Small intestine (tissue), 7 donors: ENCODE results near the gene TTC7B. TPM values are rescaled to one million over a fixed set of nuclear protein-coding genes. Genes with fewer than 3 reads are reported as not detected.

Experiments
- DNase-seq, 2 donors: peaks; one replicate each; pipeline versions ENCODE4 v3.0.0 to v3.0.0-alpha.2; 2013
- FAIRE-seq: peaks from 2 replicates; lab custom pipeline; 2012; peaks lifted over from hg19 to GRCh38; lab: Jason Lieb, UNC
- H3K27ac ChIP-seq, 3 donors: one replicate each; pipeline ENCODE4 v1.5.1; 2013; ENCODE audit warnings: low read length in 2 of 3, mild to moderate bottlenecking in 2 of 3, control low read depth in 1 of 3, inconsistent platforms in 1 of 3, low read depth in 1 of 3, moderate library complexity in 1 of 3
- H3K27me3 ChIP-seq, 3 donors: one replicate each; pipeline ENCODE4 v1.6.1; 2013; ENCODE audit warnings: low read length in 3 of 3, inconsistent platforms in 1 of 3; ENCODE audit not compliant: control insufficient read depth in 3 of 3, insufficient read depth in 3 of 3
- H3K36me3 ChIP-seq, 3 donors: one replicate each; pipeline ENCODE4 v1.6.1; 2013; ENCODE audit warnings: low read length in 3 of 3, inconsistent platforms in 1 of 3, low read depth in 1 of 3, mild to moderate bottlenecking in 1 of 3, moderate library complexity in 1 of 3; ENCODE audit not compliant: control insufficient read depth in 3 of 3, insufficient read depth in 2 of 3
- H3K4me1 ChIP-seq, 3 donors: one replicate each; pipeline ENCODE4 v1.6.1; 2013; ENCODE audit warnings: low read length in 2 of 3, inconsistent platforms in 1 of 3, low read depth in 1 of 3, mild to moderate bottlenecking in 1 of 3, moderate library complexity in 1 of 3; ENCODE audit not compliant: control insufficient read depth in 3 of 3, insufficient read depth in 2 of 3
- H3K4me3 ChIP-seq, 3 donors: one replicate each; pipeline ENCODE4 v1.5.1; 2013; ENCODE audit warnings: low read length in 3 of 3, control low read depth in 1 of 3, inconsistent platforms in 1 of 3, low read depth in 1 of 3, mild to moderate bottlenecking in 1 of 3, moderate library complexity in 1 of 3
- H3K9me3 ChIP-seq, 2 donors: one replicate each; pipeline ENCODE4 v1.6.1; 2013; ENCODE audit warnings: low read depth in 1 of 2, low read length in 1 of 2; ENCODE audit not compliant: control insufficient read depth in 2 of 2, insufficient read depth in 1 of 2
- WGBS, 3 donors: extraction: QIAGEN DNeasy Blood & Tissue Kit; methylation state at CpG; one replicate each; pipeline ENCODE4 v1.1.7; 2013; 5-methylcytosine and 5-hydroxymethylcytosine counted together
- polyA plus RNA-seq, 4 donors: library from polyadenylated mRNA; stranded (reverse) in 3 of 4; unstranded in 1 of 4; fragments of 200-250 nt in 3 of 4; fragments of 120-200 nt in 1 of 4; gene quantifications; one replicate each; pipeline versions ENCODE4 v1.2.1 to v1.2.3, GENCODE V29; 2013
- donor health status: healthy with polysubstance abuse.
- donor health status: control.
- donor health status: control.
- donor health status: Bipolar disorder and iron deficiency.
- donor health status: healthy.

Gene TTC7B
- polyA plus RNA-seq, 4 donors = 2.9 to 8.8 (median 4.3) TPM

DNA sequence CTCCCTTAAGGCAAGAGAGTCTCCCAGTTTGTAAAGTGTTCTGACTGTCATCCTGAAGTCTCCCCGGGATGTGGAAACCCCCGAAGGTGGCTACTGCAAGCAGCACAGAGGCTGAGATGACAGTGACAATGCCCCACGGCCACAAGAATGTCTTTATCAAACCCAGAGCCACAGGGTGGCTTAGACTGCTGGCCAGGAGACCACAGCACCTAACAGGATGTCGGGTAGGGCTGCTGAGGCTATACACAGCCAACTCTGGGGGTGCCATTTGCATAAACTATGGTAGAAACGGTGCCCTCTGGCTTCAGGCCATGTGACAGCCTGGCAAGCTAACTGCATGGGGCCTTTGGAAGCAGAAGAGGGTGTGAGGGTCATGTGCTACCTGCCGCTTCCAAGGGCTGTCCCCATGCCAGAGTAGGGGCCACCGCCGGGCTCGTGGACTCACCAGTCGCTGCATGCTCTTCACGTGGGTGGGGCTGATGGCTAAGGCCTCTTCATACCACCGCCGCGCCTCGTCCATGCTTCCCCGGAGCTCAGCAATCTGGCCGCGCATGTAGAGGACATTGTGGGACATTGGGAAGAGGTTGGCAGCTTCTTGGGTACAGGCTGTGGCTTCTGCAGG, 238.5 kb downstream of the TTC7B start:
- peaks cover 0 to 10% of the 10 kb centered on the region in 2 donors for H3K9me3 ChIP-seq
- H3K4me1 ChIP-seq = no peaks in the 10 kb centered on the region
- FAIRE-seq (no peak), DNase-seq (no peak)
- no peak overlapping the region for H3K4me3 ChIP-seq
- 87 to 90% (median 88%) methylated on average over 18 of the region's 18 CpGs for WGBS, 3 donors
- H3K27ac ChIP-seq = no peak overlapping the region
- no peaks in the 10 kb centered on the region for H3K27me3 ChIP-seq
- H3K36me3 ChIP-seq = peaks cover 0 to 18% (median 0%) of the 10 kb centered on the region in 3 donors

DNA sequence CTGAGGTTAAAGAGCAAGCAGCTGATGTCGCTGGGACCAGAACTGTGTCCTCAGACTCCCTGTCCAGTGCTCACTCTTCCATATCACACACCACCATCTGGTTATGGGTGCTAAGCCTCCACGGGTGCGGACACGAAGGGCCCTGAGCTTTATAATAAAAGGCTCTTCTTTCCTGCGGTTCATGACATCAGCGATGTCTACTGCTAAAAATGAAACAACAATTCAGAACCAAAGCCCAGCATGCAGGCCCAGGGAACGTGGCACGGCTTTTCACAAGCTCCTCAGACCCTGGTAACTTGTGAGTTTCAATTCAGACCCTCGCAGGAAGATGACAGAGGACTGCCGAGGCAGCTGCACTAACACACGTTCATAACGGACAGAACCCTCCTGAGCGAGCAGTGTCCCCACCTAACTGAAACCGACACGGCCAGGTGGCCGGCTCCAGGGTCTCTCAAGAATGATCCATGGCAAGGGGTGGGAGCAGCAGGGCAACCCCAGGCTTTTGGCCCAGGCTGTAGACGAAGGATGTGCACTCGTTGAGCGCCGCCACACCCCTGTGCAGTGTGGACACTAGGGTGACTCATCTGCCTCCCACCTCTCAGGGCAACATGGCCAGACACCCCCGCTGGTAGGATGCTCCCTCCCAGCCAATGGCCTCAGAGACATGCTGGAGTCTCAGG, 239.1 kb downstream of the TTC7B start:
- DNase-seq (no peak), FAIRE-seq (no peak)
- H3K27me3 ChIP-seq = no peaks in the 10 kb centered on the region
- no peaks in the 10 kb centered on the region for H3K4me1 ChIP-seq
- H3K9me3 ChIP-seq = peaks cover 0 to 6% of the 10 kb centered on the region in 2 donors
- 91 to 92% (median 91%) methylated on average over 21 of the region's 21 CpGs for WGBS, 3 donors
- H3K36me3 ChIP-seq = peaks cover 0 to 19% (median 0%) of the 10 kb centered on the region in 3 donors
- no peak overlapping the region for H3K4me3 ChIP-seq
- H3K27ac ChIP-seq = no peak overlapping the region

DNA sequence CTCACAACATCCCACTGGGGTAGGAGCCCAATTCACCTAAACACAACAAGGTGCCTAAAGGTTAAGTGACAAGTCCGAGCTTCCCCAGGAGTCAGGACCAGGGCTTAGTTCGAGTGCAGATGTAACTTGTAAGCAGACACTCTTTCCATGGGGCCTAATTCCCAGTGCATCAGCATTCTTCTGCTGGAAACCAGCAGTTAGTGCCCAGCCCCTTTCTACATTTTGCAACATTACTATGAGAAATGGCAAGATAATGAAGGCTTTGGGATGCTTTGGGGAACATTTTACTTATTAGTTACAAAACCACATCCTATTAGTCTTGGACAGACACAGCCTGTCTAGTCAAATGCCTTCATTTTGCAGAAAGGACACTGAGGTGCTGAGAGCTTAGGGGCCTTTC, 239.6 kb downstream of the TTC7B start:
- DNase-seq (no peak), FAIRE-seq (no peak)
- Histone ChIP-seq H3K36me3 (peaks cover 0 to 19% (median 0%) of the 10 kb centered on the region in 3 donors), H3K27ac (no peak overlapping the region), H3K9me3 (peaks cover 0 to under 1% of the 10 kb centered on the region in 2 donors), H3K4me1 (no peaks in the 10 kb centered on the region), H3K27me3 (no peaks in the 10 kb centered on the region), H3K4me3 (no peak overlapping the region)
- 85 to 90% (median 90%) methylated on average over 2 of the region's 2 CpGs for WGBS, 3 donors

DNA sequence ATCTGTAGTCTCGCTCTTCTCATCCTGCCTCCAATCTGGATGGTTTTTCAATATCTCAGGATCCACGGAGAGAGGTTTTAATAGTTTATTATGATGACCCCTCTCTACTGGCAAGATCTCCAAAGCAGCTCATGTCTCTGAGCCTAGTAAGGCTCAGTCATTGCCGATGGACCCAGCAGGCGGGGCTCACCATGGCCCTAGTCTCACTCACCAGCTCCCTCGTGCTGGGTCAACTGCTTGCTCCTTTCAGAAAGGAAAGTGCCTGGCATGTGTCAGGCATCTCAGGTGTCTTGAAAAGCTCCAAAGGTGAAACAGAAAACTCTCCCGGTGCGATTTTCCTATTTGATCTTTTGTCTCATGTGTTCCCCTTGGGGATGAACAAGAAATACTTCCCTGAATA, 240.4 kb downstream of the TTC7B start:
- Histone ChIP-seq H3K9me3 (no peaks in the 10 kb centered on the region), H3K4me3 (no peak overlapping the region), H3K27ac (no peak overlapping the region), H3K27me3 (no peaks in the 10 kb centered on the region), H3K4me1 (no peaks in the 10 kb centered on the region), H3K36me3 (peaks cover 0 to 19% (median 0%) of the 10 kb centered on the region in 3 donors)
- FAIRE-seq (no peak), DNase-seq (no peak)
- 80 to 85% (median 81%) methylated on average over 7 of the region's 7 CpGs for WGBS, 3 donors

DNA sequence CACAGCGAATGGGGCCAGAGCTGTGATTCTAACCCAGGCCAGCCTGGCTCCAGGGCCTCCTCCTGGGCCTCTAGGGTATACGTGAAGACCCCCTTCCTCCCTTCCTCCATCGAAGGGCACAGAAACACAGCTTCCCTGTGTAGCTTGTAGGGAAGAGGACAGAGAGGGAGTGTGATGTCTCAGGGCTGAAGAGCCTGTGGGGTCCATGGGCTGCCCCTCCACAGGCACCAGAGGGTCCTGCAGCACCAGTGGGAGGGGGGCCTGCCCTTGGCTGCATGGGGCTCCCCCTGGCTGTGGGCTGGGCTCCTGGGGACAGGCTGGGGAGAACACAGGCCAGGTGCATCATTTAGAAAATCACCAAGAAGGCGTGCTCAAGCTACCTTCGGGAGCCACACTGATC, 240.9 kb downstream of the TTC7B start:
- Histone ChIP-seq H3K4me3 (no peak overlapping the region), H3K36me3 (peaks cover 0 to 20% (median 0%) of the 10 kb centered on the region in 3 donors), H3K27ac (no peak overlapping the region), H3K4me1 (no peaks in the 10 kb centered on the region), H3K9me3 (no peaks in the 10 kb centered on the region), H3K27me3 (no peaks in the 10 kb centered on the region)
- 84 to 86% (median 85%) methylated on average over 4 to 5 of the region's 5 CpGs for WGBS, 3 donors
- no peak for FAIRE-seq
- no peak for DNase-seq

DNA sequence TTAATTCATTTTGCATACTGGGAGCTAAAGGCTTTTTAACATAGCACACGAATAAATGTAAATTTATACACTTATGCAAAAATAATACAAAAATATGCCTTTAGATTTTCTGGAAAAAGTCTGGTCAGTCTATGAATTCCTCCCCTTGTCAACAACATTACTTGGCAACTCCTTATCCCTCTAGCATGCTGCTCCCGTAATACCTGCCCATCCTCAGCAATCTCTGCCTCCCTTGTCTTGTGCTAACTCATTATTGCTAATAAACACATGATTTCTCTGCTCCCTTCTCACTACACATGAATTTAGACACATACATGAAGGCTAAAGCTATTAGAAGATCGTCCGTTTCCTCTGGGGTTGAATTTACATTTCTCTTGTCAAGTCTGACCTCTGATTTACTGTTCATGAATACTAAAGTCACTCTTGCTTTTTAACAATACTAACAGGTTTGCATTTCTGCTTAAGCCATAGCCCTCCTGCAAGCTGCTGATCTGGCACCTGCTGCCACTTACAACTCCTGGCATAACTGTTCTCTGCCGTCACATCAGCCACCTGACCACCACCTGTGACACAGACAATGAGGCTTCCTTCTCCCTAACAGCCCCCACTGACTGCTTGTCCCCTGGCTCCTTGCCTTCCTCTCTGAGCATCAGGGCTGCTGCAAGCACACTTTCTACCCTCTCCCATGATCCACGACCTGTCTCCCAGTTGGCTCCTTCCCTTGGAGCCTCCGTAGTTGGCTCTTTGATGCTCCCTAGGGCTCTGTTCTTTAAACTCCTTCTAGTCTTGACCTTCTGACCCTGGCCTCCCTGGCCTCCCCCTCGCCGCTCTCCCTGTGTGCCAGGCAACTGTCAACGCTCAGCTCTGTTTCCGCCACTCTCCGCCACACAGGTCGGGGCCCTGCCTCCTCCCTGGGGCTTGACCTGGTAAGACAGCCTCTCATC, 241.8 kb downstream of the TTC7B start:
- Histone ChIP-seq H3K27me3 (no peaks in the 10 kb centered on the region), H3K4me1 (no peaks in the 10 kb centered on the region), H3K27ac (no peak overlapping the region), H3K9me3 (no peaks in the 10 kb centered on the region), H3K4me3 (no peak overlapping the region), H3K36me3 (peaks cover 0 to 19% (median 0%) of the 10 kb centered on the region in 3 donors)
- DNase-seq (no peak), FAIRE-seq (no peak)
- WGBS, 3 donors = 71 to 76% (median 74%) methylated on average over 13 of the region's 13 CpGs

DNA sequence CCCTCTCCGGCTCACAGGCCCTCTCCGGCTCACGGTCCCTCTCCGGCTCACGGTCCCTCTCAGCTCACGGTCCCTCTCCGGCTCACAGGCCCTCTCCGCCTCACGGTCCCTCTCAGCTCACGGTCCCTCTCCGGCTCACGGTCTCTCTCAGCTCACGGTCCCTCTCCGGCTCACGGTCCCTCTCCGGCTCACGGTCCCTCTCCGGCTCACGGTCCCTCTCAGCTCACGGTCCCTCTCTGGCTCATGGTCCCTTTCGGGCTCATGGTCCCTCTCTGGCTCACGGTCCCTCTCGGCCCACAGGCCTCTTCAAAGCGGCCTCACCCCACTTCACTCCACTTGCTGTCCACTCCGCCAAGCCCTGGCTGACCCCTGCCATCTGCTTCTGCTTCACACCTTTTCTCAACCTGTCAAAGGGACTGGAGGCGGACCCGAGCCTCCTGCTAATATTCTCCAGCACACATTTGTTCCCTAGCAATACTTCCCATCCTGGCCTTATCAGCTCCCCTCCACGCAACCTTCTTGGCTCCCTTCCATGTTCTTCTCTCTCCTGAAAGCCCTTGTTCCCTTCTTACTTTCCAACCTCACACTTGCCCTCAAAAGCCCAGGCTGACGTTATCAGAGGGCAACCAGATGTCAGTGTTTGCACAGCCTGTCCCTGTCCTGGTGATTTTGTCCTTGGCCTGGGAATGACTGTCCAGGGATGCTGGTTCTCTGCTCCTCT, 242.7 kb downstream of the TTC7B start:
- Histone ChIP-seq H3K9me3 (no peaks in the 10 kb centered on the region), H3K4me3 (no peak overlapping the region), H3K27me3 (no peaks in the 10 kb centered on the region), H3K27ac (no peak overlapping the region), H3K36me3 (peaks cover 0 to 13% (median 0%) of the 10 kb centered on the region in 3 donors), H3K4me1 (no peaks in the 10 kb centered on the region)
- FAIRE-seq (no peak), DNase-seq (peak in 1 of 2 donors; percentile 2)
- WGBS, 3 donors = 87 to 91% (median 88%) methylated on average over 24 to 29 of the region's 29 CpGs
